ENCODE measurements around the gene MELTF.

- no peak for TF ChIP-seq CTCF (conservative IDR thresholded peaks at IDR 0.05)
- no peak for TF ChIP-seq ZFX (IDR thresholded peaks at IDR 0.05)
Observed at GRCh38 chr3:196992461-196993065, 37.1 kb downstream of the MELTF start.
